ENCODE measurements around the gene TTC34. TPM values are rescaled to one million over a fixed set of nuclear protein-coding genes. Genes with fewer than 3 reads are reported as not detected.

Gene TTC34
- total RNA-seq, 1 experiment from 2014 or later: 1.3 TPM

- H3K9me3 ChIP-seq (ENCODE audit: control insufficient read depth in 1 of 2, insufficient read depth in 1 of 2, low read depth in 1 of 2, low read length in 2 of 2): no peaks in the 10 kb centered on the region
Measured at GRCh38 chr1:2623571-2624337, 177.7 kb downstream of the TTC34 start.

GRCh38 chr1:2617971-2618470 lies 183.5 kb downstream of the TTC34 start:
- intact Hi-C loops (cut with micrococcal nuclease): no loop called here
- Histone ChIP-seq H2AFZ (ENCODE audit: low read depth, low read length, poor library complexity, severe bottlenecking) (no peak overlapping the region), H3K4me2 (ENCODE audit: low read length) (no peak overlapping the region), H3K79me2 (ENCODE audit: insufficient read depth, low read length) (no peaks in the 10 kb centered on the region), H3K27ac (ENCODE audit: low read depth, low read length) (no peak overlapping the region), H3K27me3 (ENCODE audit: insufficient read depth, low read length) (peaks cover 3% of the 10 kb centered on the region; the same call in 1 of the 2 replicates), H3K4me3 (replicated peaks in 1 of 2; ENCODE audit: low read depth in 1 of 2, low read length in 2 of 2) (no peak overlapping the region), H3K4me1 (ENCODE audit: control insufficient read depth in 1 of 2, insufficient read depth in 2 of 2, low read length in 2 of 2) (no peaks in the 10 kb centered on the region; a peak in 1 of 4 replicates), H3K36me3 (ENCODE audit: control insufficient read depth in 1 of 2, insufficient read depth in 2 of 2, low read length in 2 of 2) (no peaks in the 10 kb centered on the region), H3K9me3 (ENCODE audit: control insufficient read depth in 1 of 2, insufficient read depth in 1 of 2, low read depth in 1 of 2, low read length in 2 of 2) (peaks cover 0 to 8% of the 10 kb centered on the region in 2 experiments; a peak in 2 of 4 replicates), H3K9ac (ENCODE audit: low read length) (no peak overlapping the region), H4K20me1 (ENCODE audit: insufficient read depth) (no peaks in the 10 kb centered on the region), H3K9me2 (ENCODE audit: insufficient read depth) (no peaks in the 10 kb centered on the region)
- POLR2A ChIA-PET: no interaction called here
- RAD21 ChIA-PET (ENCODE audit: low non-redundant PET in 1 of 2, low total read pairs in 2 of 2, uncharacterized antibody in 2 of 2, unreplicated experiment in 2 of 2): no interaction called here
- CTCF ChIA-PET: no interaction called here
- ATAC-seq (no peak), DNase-seq (ENCODE audit: low read depth, low spot score) (no peak)
- no TSS peak for BruUV-seq (replicated peaks)
- no peak for TF ChIP-seq RAD21 (IDR thresholded peaks at IDR 0.05; ENCODE audit: low read depth)
- no peak for TF ChIP-seq YY1 (IDR thresholded peaks at IDR 0.05; ENCODE audit: extremely low read depth, insufficient replicate concordance, low read depth, low read length)
- TF ChIP-seq EGR1 (IDR thresholded peaks at IDR 0.05; ENCODE audit: low read depth): no peak
- TF ChIP-seq CBX3 (IDR thresholded peaks at IDR 0.05; ENCODE audit: low read depth): no peak
- TF ChIP-seq POLR2A (IDR thresholded peaks at IDR 0.05; ENCODE audit: borderline replicate concordance, extremely low read depth, insufficient read depth, insufficient read length): no peak
- TF ChIP-seq TCF7L2 (IDR thresholded peaks at IDR 0.05; ENCODE audit: borderline replicate concordance, extremely low read depth, insufficient read depth, insufficient read length): no peak
- TF ChIP-seq ZFX (IDR thresholded peaks at IDR 0.05): no peak
- TF ChIP-seq MAX (IDR thresholded peaks at IDR 0.05): no peak
- no peak for TF ChIP-seq ATF3 (IDR thresholded peaks at IDR 0.05)
- TF ChIP-seq EZH2 (IDR thresholded peaks at IDR 0.05): no peak
- no peak for TF ChIP-seq CTCF (IDR thresholded peaks at IDR 0.05 in 2 of 3, conservative IDR thresholded peaks at IDR 0.05 in 1 of 3; ENCODE audit: borderline replicate concordance in 1 of 3, insufficient read depth in 1 of 3, low read depth in 2 of 3, low read length in 2 of 3)
- TF ChIP-seq REST (IDR thresholded peaks at IDR 0.05; ENCODE audit: low read depth): no peak

More at GRCh38 chr1:2623571-2624337, 177.7 kb downstream of the TTC34 start:
- Histone ChIP-seq H3K9me2 (ENCODE audit: insufficient read depth) (no peaks in the 10 kb centered on the region), H3K36me3 (ENCODE audit: control insufficient read depth in 1 of 2, insufficient read depth in 2 of 2, low read length in 2 of 2) (no peaks in the 10 kb centered on the region), H3K4me2 (ENCODE audit: low read length) (no peak overlapping the region), H4K20me1 (ENCODE audit: insufficient read depth) (no peaks in the 10 kb centered on the region), H3K4me3 (replicated peaks in 1 of 2; ENCODE audit: low read depth in 1 of 2, low read length in 2 of 2) (no peak overlapping the region), H3K9ac (ENCODE audit: low read length) (no peak overlapping the region), H3K79me2 (ENCODE audit: insufficient read depth, low read length) (no peaks in the 10 kb centered on the region), H2AFZ (ENCODE audit: low read depth, low read length, poor library complexity, severe bottlenecking) (no peak overlapping the region), H3K4me1 (ENCODE audit: control insufficient read depth in 1 of 2, insufficient read depth in 2 of 2, low read length in 2 of 2) (no peaks in the 10 kb centered on the region), H3K27me3 (ENCODE audit: insufficient read depth, low read length) (no peaks in the 10 kb centered on the region; the same call in 1 of the 2 replicates), H3K27ac (ENCODE audit: low read depth, low read length) (no peak overlapping the region)
- no peak for ATAC-seq
- BruUV-seq (replicated peaks): no TSS peak
- CTCF ChIA-PET: no interaction called here
- TF ChIP-seq POLR2AphosphoS5 (IDR thresholded peaks at IDR 0.05; ENCODE audit: low read depth, low read length) (no peak), SRF (IDR thresholded peaks at IDR 0.05; ENCODE audit: low read depth) (no peak), POLR2A (IDR thresholded peaks at IDR 0.05; ENCODE audit: borderline replicate concordance, extremely low read depth, insufficient read depth, insufficient read length) (no peak), EZH2phosphoT487 (IDR thresholded peaks at IDR 0.05; ENCODE audit: borderline replicate concordance) (no peak)
- no peak for DNase-seq (ENCODE audit: low read depth, low spot score)
- intact Hi-C loops (cut with micrococcal nuclease): no loop called here
- POLR2A ChIA-PET: no interaction called here
- RAD21 ChIA-PET (ENCODE audit: low non-redundant PET in 1 of 2, low total read pairs in 2 of 2, uncharacterized antibody in 2 of 2, unreplicated experiment in 2 of 2): no interaction called here
